ENCODE results near the gene STIP1.
"Not testable (repeated sequence)": the region's sequence is repeated elsewhere in the genome, so short reads cannot be mapped to it uniquely, and the experiment has no call there.

The STIP1 gene

DNA sequence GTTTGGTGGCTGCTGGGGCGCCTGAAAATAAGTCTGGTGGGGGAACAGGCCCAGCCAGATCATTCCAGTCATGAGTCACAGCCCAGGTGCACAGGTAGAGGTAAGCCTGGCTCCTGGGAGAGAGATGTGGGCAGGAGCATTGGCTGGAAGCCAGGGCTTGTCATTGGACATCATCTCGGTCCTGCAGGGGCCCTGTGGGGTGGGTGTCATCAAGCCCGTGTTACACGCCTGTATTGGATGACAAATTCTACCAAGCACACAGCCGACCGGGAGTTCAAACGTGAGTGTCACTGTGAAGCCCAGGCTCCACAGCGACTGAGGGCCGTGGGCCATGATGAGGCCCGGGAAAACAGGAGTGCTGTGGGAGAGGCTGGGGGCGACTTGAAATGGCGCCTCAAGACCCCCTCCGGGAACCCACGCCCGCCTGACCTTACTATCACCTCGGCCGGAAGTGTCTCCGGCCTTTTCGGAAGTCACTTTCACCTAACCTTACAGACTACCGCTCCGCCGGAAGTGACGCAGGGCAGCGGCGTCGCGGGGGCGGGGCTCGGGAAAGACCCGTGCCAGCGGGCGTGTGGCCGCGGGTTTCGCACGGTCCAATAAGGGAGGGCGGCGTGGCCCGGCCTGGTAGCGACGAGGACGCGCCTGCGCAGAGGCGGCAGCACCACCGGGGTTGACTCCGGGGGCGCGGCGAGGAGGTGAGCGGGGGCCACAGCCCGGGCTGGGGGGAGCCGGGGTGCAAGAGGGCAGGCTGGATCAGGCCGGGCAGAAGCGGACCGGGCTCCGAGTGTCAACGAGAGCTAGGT lies 54.7 kb downstream of the STIP1 start, which contains the start of gene FKBP2:
FKBP2 (plus strand) TSS at position 661 of the 806 bp plus-strand sequence. CDS start 1,293 bp downstream, outside the sequence.
- peak; percentile 93 to 98 for DNase-seq

DNA sequence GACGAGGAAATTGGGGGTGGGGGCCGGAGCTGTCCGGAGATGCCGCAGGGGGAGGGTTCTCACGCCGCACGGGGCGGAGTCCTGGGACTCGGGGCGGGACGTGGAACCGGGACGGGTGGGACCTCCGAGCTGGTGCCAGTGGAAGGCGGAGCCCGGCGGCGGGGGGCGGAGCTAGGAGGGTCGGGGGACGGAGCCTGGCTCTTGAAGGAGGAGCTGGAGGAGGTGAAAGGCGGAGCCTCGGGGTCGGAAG lies 55.2 kb downstream of the STIP1 start:
- DNase-seq, result peak; percentile 97

GRCh38 chr11:64241491-64242374 lies 55.8 kb downstream of the STIP1 start:
- DNase-seq, result no peak

- DNase-seq, result no peak
Observed at GRCh38 chr11:64243236-64243854, 57.4 kb downstream of the STIP1 start.

DNA sequence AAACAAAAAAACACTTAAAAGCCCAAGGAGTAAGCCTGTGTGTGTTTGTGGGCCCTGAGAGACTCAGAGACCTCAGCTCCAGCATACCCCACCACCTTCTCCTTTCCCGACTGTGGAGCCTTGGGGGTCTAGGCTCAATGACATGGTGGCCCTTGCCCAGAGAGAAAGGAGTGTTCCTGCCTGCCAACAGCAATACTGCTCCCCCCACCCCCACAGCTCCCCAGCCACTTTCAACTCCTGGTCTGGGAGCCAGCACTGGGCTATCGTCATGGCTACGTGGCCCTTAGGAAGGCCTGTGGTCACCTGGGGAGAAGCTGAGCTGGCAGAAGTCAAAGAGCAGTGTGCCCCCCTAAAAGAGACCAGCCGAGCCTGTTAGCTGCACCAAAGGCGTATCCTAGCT lies 58.1 kb downstream of the STIP1 start:
- no peak for DNase-seq

DNA sequence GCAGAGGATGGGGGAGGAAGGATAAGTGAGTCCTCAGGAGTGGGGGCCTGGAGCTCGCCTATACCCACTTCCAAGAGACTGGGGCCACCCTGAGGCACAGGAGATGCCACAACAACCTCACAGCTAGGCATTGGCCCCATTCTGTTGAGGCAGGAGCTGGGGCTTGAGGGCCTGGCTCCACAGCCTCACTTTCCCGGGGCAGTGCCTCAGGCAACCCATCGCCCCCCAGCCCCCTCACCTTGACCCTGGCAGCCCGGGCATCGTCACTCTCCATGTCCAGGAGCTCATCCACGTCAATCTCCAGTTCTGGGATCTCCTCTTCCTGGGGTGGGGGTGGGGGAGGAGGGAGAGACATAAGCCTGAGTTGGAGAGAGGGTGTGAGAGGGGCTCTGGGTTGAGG lies 59.0 kb downstream of the STIP1 start:
- DNase-seq, result no peak

DNA sequence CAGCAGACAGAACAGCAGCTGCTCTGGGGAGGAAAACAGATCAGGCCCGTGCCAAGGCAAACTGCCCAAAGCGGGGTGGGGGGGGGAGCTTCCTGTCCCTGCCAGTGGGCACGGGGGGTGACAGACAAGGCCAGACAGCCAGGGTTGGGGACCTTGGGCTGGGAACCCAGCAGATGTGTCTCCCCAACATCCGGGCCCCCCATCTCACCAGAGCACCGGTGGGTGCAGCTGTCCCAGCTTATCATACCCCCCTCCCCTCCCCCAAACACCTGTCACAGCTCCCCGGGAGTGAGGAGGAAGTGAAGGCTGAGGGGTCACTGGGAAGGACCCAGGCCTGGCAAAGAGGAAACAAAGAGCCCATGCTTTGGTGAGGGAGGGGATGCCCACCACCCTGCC lies 59.4 kb downstream of the STIP1 start:
- no peak for DNase-seq

DNA sequence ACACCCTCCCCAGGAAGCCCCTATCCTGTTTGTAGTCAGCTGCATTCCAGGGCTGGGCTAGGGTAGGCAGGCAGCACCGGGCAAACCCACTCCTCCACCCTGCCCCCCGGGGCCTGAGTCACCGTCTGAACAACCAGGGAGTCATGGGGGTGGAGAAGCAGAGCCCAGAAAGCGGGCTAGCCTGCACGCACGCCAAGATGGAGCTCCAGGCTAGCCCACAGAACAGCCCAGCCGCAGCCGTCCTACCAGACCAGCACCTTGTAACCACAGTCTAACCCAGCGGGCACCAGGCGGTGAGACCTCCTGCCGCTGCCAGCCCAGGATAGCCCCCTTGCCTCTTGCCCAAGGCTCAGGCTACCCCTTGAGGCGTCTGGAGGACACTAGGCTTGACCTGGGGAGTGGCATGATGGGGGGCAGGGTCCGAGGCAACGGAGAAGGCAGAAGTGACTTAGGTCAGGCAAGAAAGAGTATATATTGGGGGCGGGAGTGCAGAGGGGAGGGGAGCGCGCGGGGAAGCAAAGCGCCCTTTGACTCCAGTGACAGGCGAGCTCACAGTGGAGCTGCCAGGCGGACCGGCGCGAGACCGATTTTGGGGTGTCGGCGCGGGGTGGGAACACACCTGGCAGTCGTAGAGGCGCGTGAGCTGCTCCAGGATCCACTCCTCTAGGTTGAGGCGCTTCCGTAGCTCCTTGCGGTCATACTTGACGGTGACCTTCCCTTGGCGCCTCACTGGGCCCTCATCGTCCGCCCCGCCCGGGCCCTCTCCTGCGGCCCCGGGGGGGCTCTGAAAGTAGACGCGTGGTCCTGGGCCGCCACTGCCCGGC lies 60.0 kb downstream of the STIP1 start:
- no peak for DNase-seq

- not testable (repeated sequence) for DNase-seq
Observed at GRCh38 chr11:64246621-64246870, 60.6 kb downstream of the STIP1 start.

DNA sequence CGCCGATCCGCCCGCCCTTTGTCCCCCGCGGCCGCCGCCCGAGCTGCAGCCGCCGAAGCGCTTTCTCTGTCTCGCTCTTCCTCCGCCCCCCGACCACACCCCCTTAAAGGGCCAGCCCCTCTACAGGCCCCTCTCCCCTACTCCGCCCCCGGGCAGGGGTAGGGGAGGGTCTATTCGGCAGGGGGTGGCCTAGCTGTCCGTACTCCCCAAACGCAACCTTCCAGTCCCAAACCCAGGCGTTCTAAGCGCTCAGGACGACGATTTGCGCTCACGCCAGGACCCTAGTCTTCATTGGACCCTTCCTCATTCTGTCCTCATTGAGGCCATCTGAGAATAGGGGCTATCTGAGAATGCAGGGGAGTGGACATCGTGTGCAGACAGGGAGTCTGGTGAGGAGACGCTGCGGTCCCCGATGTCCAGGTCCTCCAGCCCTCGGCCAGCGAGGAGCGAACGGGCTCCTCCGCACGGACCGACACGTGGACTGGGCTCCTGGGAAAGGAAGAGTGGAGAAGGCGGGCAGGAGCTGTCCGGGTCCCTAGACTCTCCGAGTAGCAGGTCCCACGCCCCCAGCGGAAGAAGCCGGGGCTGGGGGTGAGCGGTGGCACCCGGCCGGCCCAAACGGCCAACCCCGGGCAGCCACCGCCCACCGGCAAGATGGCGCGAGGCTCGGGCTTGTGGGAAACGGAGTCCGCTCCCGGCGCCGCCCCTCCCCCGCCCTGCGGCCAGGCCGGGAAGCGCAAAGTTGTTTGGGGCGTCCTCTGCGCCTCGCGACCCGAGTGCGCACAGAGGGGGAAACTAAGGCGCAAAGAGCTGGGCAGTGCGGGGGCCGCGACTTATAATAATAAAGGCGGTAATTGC lies 61.1 kb downstream of the STIP1 start, which contains the start of gene PPP1R14B:
PPP1R14B (minus strand) TSS at position 73 of the 858 bp plus-strand sequence. CDS start 270 bp downstream, outside the sequence.
- DNase-seq, result peak; percentile 91 to 92

DNA sequence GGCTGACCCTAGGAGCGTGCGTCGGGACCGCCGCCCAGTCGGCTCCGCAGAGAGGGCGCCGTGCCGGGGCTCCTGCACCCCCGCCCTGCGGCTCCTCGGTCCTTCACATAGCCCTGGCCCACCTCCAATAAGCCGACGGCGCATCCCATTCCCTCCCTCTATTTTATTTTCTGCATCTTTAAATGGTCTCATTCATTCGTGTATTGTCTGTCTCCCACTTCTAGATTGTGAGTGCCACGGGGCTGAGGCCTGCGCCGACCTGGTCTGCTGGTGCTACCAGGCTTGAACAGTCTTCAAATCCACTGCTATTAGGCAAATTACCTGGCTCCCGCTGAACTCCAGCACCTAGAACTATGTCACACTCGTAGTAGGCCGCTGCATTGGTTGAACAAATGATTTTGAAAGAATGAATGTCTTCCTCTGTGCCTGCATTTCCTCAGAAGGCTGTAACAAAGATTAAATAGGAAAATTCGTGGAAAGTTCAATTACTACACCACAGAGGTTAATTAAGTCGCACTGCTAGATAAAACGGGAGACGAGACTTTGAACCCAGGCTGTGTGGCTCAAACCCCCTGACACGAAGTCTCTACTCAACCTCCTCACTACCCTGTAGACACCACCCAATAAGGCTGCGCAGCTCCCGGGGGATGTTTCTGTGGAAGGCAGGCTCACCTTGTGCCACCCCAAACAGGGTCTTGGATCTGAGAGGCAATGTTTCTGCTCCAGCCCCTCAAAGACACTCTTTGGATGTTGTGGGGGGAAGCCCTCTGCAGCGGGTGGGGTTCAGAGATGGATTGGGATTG lies 62.0 kb downstream of the STIP1 start:
- no peak for DNase-seq

- DNase-seq, result no peak
Observed at GRCh38 chr11:64248578-64248977, 62.6 kb downstream of the STIP1 start.

DNA sequence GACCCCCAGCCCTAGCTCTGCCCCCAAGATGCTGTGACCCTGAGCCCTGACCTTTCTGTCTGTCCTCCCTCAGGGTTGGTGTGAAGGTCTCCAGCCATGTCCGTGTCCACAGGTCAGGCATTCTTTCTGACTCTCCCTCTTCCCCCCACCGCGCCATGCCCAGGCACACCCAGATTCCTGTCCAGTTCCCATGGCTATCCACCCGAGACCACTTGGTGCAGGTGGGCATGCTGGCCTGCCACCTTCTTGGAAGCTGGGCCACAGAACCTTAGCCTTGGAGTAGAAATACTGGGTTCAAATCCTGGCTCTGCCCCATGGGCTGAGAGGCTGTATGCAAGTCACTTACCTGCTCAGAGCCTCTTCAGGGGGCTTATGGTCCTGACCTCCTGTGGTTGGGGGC lies 63.1 kb downstream of the STIP1 start:
- no peak for DNase-seq

DNA sequence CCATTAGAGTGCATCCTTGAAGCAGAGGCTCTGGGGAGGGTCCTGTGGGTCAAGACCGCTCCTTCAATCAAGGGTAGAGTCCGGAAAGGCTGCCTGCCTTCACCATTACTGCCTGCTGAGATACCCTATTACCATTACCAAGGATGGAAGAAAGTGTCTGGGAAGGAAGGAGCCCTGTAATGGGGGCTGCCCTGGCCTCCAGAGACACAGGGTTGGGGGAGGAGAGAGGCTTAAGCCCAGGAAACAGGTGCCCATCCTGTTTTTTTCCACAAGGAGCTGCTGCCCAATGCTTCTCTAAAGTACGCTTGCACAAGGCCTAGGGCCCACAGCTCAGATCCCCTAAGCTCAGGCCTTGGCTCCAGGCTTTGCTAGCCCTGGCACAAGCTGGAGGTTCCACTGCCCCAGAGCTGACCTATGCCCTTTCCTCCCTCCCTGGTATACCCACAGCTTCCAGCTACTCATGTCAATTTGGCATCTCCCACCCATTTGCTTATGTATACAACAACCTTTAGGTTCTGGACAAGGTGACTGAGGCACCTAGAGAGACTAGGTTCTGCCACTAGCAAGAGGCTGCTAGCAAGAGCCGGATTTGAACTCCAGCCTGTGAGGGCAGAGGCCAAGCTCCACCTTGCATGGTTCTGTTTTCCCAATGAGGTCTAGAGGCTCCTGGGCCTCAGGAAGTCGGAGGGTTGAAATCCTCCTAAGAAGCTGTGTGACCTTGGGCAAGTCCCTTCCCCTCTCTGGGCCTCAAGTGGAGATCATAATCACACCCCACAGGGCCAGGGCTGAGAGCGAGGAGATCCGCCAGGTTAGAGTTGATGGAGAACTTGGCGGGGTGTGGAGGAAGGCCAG lies 63.8 kb downstream of the STIP1 start:
- no peak for DNase-seq

DNA sequence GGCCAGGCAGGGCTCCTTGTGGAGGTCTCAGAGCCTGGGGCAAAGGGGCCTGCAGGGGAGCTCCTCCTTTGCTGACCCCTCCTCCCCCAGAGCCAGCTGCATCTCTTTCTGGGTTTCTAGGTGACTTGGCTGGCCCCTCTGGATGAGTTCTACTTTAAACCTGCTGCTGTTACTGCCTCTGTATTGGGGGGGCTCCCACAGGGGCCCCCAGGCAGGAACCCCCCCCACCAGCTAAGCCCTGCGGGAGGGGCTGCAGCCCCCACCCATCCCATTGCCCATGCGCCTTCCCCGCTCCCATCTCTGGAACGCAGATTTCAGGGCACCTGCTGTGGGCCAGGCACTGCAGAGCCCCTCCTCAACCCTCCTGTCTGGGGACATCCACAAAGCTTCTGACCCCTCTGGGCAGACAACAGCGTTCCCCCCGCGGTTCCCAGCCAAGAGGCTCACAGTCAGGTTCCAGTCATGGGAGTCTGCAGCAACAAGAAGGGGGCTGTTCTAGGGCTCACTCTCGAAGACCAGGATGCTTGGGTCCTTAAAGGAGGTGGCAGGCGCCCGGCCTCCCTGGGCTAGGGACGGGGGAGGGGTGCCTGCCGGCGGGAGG lies 64.5 kb downstream of the STIP1 start:
- no peak for DNase-seq

DNA sequence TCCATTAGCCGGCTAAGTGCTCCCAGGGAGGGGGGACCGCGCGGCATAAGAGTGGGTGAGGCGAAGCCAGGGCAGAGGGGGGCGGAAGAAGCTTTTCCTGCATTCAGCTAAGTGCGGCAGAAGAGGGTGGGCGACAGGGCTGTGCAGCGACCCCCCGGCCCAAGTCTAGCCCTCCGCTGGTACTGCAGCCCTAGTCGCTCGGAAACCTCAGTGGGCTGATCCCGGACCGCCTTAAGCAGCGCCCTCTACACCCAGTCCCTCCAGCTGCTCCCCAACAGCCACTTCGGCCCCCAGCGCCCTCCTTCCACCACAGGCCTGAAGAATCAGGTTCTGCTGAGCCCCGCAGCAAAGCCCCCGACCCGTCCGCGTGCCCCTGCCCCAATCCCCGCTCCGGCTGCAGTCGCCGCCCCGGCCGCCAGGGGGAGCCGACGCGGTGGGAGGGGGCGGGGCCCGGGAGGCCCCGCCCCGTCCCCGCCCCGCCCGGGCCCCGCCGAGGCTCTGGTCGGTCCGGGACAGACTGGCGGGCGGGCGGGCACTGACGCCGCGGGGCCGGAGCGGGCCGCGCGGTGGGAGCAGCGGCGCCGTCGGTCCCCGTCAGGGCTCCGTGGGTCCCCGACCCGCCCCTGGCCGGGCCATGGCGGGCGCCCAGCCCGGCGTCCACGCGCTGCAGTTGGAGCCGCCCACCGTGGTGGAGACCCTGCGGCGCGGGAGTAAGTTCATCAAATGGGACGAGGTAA lies 65.2 kb downstream of the STIP1 start, which contains the start of gene PLCB3:
PLCB3 (plus strand) TSS at position 515 of the 737 bp plus-strand sequence; CDS start at position 635, 120 bp downstream.
- DNase-seq, result peak; percentile 38 to 58

GRCh38 chr11:64251753-64252002 lies 65.7 kb downstream of the STIP1 start:
- DNase-seq, result no peak

DNA sequence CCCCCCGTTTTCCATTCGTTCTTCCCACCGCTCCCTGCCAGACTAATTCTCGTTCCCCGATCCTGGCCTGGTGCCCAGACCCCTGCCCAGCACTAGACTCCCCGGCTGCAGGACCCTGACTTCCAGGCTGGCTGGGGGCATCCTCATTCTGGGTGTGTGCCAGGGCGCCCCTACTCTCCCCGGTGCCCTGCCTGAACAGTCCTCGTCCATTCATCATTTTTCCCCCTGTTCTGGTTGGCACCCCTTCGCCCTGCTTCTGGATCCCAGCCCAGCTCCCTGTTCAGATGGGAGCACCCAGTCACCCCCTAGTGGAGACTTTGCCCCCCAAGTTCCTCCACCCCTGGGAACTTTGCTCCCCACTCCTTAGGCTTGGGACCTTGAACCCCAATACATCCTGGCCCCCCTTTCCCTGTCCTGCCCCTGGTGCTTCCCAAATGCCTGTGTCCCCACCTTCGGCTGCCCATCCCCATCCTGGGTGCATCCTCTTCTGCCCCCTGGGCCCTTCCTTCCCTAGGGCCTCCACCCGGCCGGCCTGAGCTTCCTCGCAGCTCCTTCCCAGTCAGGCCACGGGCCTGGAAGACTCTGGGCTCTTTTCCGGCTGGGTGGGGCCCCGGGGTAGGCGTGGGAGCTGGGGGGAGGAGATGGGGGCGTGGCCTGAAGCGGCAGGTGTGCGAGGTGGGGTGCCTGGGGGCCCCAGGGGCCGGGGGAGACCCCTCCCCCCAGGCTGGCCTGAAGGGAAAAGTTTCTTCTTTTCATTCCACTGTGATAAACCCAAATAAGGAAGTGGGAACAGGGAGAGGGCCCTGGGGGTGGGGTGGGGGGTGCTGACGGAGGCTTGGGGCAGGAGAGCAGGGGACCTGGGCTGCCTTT lies 66.3 kb downstream of the STIP1 start:
- no peak for DNase-seq

Data from NCI-H1930 (cell line).